Right lobe of liver (tissue), 6 donors: ENCODE measurements around the gene SYCE3. TPM values are rescaled to one million over a fixed set of nuclear protein-coding genes. Genes with fewer than 3 reads are reported as not detected.

ENCODE experiments used
- ATAC-seq, 4 donors: fragments of 200-7000 bp; cut with Tn5 transposase; one replicate each; pipeline ENCODE4 v1.9.1; 2020; ENCODE audit warnings: mild to moderate bottlenecking in 4 of 4, moderate library complexity in 4 of 4
- DNase-seq, 3 donors: peaks; one replicate each; pipeline ENCODE4 v3.0.0-alpha.2; 2020
- H3K27ac ChIP-seq, 3 donors: fragments of 200-600 bp; one replicate each; pipeline ENCODE4 v1.8.0; 2022
- H3K27me3 ChIP-seq, 2 donors: fragments of 200-600 bp; one replicate each; pipeline ENCODE4 v1.8.0; 2022
- H3K36me3 ChIP-seq, 4 donors: fragments of 200-600 bp; sonication (generic) in 1 of 4; one replicate each; pipeline versions ENCODE4 v1.5.1 to v1.8.0; 2017 to 2022; ENCODE audit warnings: control low read depth in 1 of 4
- H3K4me1 ChIP-seq, 4 donors: fragments of 200-600 bp; sonication (generic) in 1 of 4; one replicate each; pipeline versions ENCODE4 v1.5.1 to v1.8.0; 2017 to 2022; ENCODE audit warnings: control low read depth in 1 of 4
- H3K4me3 ChIP-seq, 3 donors: fragments of 200-600 bp; one replicate each; pipeline ENCODE4 v1.8.0; 2022
- H3K9me3 ChIP-seq, 4 donors: fragments of 200-600 bp; sonication (generic) in 1 of 4; one replicate each; pipeline versions ENCODE4 v1.5.1 to v1.8.0; 2017 to 2022; ENCODE audit warnings: control low read depth in 1 of 4
- CTCF ChIP-seq, 4 donors: fragments of 200-600 bp in 3 of 4; fragments of 450-650 bp in 1 of 4; IDR thresholded peaks; one replicate each; pipeline versions ENCODE4 v1.5.1 to v1.8.0; 2016 to 2022; ENCODE audit warnings: antibody characterized with exemption in 4 of 4, mild to moderate bottlenecking in 2 of 4
- POLR2A ChIP-seq: fragments of 450-650 bp; IDR thresholded peaks from one replicate; pipeline ENCODE4 v1.6.1; 2017; ENCODE audit warnings: antibody characterized with exemption, mild to moderate bottlenecking
- WGBS: methylation state at CpG from one replicate; pipeline ENCODE4 v1.1.6; 2018; ENCODE audit warnings: low coverage, low lambda C conversion rate; ENCODE audit not compliant: insufficient coverage; ENCODE audit errors: missing lambda C conversion rate; 5-methylcytosine and 5-hydroxymethylcytosine counted together
- intact Hi-C, 2 donors: fragments of 100-400 bp; cut with DNase I; formaldehyde crosslinking; loops; one replicate each; pipeline versions ENCODE4 v1.11.2 to v1.14.1; 2022
- total RNA-seq, 6 experiments: library from RNA; depleted of rRNA in 2 of 6; stranded (reverse); fragments of >200 nt in 2 of 6; fragmentation: NEBNext Ultra II Directional in 3 of 6; extraction: Animal tissue kit (Norgen Biotek cat#: 25700) in 3 of 6; gene quantifications; one replicate each; pipeline versions ENCODE4 v1.1.0 to v1.2.4, GENCODE V29; 2016 to 2023
- donor health status: DM: no; HTN: yes; CAD: no.
- donor health status: DM: no; HTN: no; CAD: no.
- donor health status: DM: no; HTN: no; CAD: no.
- donor health status: DM: no; HTN: yes; CAD: no.
- donor health status: DM: no; HTN: yes; CAD: no.

SYCE3 gene
- total RNA-seq, 6 experiments from 2014 or later = 3.3 to 4.7 TPM; not detected in 4

GRCh38 chr22:50604256-50605001 lies 41.7 kb upstream of the SYCE3 start:
- TF ChIP-seq CTCF (IDR thresholded peaks at IDR 0.05) (no peak), POLR2A (no peak)
- no peaks in the 10 kb centered on the region for H3K9me3 ChIP-seq
- H3K4me3 ChIP-seq = no peak overlapping the region
- H3K27ac ChIP-seq = no peak overlapping the region
- H3K27me3 ChIP-seq = peaks cover 6% of the 10 kb centered on the region in 2 donors
- DNase-seq (no peak), ATAC-seq (no peak)
- intact Hi-C loops = loop anchor here in 1 of 2 donors (5.0 kb wide), 1 partner anchor 52 kb away; no protein-coding TSS in a partner anchor
- 64% methylated on average over 21 of the region's 103 CpGs for WGBS
- no peaks in the 10 kb centered on the region for H3K36me3 ChIP-seq
- peaks cover 0 to 6% (median 0%) of the 10 kb centered on the region in 4 donors for H3K4me1 ChIP-seq

- Histone ChIP-seq H3K4me3 (no peak overlapping the region), H3K9me3 (no peaks in the 10 kb centered on the region), H3K27me3 (peaks cover 6% of the 10 kb centered on the region in 2 donors), H3K27ac (no peak overlapping the region), H3K36me3 (no peaks in the 10 kb centered on the region), H3K4me1 (peaks cover 0 to 6% (median 0%) of the 10 kb centered on the region in 4 donors)
- intact Hi-C loops = loop anchor here in 1 of 2 donors (5.0 kb wide), 1 partner anchor 51 kb away; no protein-coding TSS in a partner anchor
- DNase-seq = peak in 1 of 3 donors; percentile 23
- no CpG with 5 or more reads among the region's 70 CpGs for WGBS
- ATAC-seq = no peak
- TF ChIP-seq CTCF (IDR thresholded peaks at IDR 0.05) (no peak), POLR2A (no peak)
Measured at GRCh38 chr22:50603511-50604255, 41.0 kb upstream of the SYCE3 start.

- WGBS = 36% methylated on average over 2 of the region's 2 CpGs
- Histone ChIP-seq H3K27ac (no peak overlapping the region), H3K4me1 (peaks cover 0 to 6% (median 0%) of the 10 kb centered on the region in 4 donors), H3K27me3 (peaks cover 6% of the 10 kb centered on the region in 2 donors), H3K4me3 (no peak overlapping the region), H3K36me3 (no peaks in the 10 kb centered on the region), H3K9me3 (no peaks in the 10 kb centered on the region)
- intact Hi-C loops = loop anchor here in 1 of 2 donors (5.0 kb wide), 1 partner anchor 50 kb away; no protein-coding TSS in a partner anchor
- ATAC-seq = no peak
- DNase-seq = no peak
- TF ChIP-seq CTCF (IDR thresholded peaks at IDR 0.05) = no peak
- TF ChIP-seq POLR2A = no peak
Measured at GRCh38 chr22:50602338-50602700, 39.6 kb upstream of the SYCE3 start.

- DNase-seq (peak in 1 of 3 donors; percentile 6), ATAC-seq (no peak)
- H3K9me3 ChIP-seq = no peaks in the 10 kb centered on the region
- TF ChIP-seq CTCF (IDR thresholded peaks at IDR 0.05) (no peak), POLR2A (no peak)
- H3K36me3 ChIP-seq = no peaks in the 10 kb centered on the region
- no peak overlapping the region for H3K4me3 ChIP-seq
- peaks cover 6% of the 10 kb centered on the region in 2 donors for H3K27me3 ChIP-seq
- peaks cover 0 to 6% (median 0%) of the 10 kb centered on the region in 4 donors for H3K4me1 ChIP-seq
- intact Hi-C loops = loop anchor here in 1 of 2 donors (5.0 kb wide), 1 partner anchor 50 kb away; no protein-coding TSS in a partner anchor
- 56% methylated on average over 6 of the region's 12 CpGs for WGBS
- no peak overlapping the region for H3K27ac ChIP-seq
Measured at GRCh38 chr22:50601669-50602337, 39.1 kb upstream of the SYCE3 start.
